ENCODE measurements around the gene GLIS1.

GRCh38 chr1:53755874-53756273 is 16.9 kb upstream of the GLIS1 start:
- TF ChIP-seq CTCF (IDR thresholded peaks at IDR 0.05; ENCODE audit: insufficient read depth, low read depth, low read length) (no peak), EZH2 (IDR thresholded peaks at IDR 0.05; ENCODE audit: insufficient read depth, low read length) (no peak)
